DND-41 (cell line): Measurements from ENCODE around the gene RPS26.

Experiments used
- ATAC-seq: fragments of 200-7000 bp; cut with Tn5 transposase; 3 replicates; pipeline ENCODE4 v1.9.1; 2021; ENCODE audit warnings: low read depth; ENCODE audit not compliant: insufficient read depth
- DNase-seq: peaks from one replicate; pipeline ENCODE4 v3.0.0-alpha.2; 2020
- H2AFZ ChIP-seq: 2 replicates; pipeline ENCODE4 v1.6.0; 2012; ENCODE audit warnings: low read depth, low read length
- H3K27ac ChIP-seq: 2 replicates; pipeline ENCODE4 v1.5.1; 2012; ENCODE audit warnings: low read length, inconsistent platforms
- H3K27me3 ChIP-seq: fragments of 200-600 bp; sonication (generic); 2 replicates; pipeline ENCODE4 v1.6.0; 2012; ENCODE audit warnings: low read length, mild to moderate bottlenecking, inconsistent platforms; ENCODE audit not compliant: insufficient read depth, poor library complexity
- H3K36me3 ChIP-seq: 2 replicates; pipeline ENCODE4 v1.5.1; 2012; ENCODE audit warnings: low read length, inconsistent platforms; ENCODE audit not compliant: insufficient read depth
- H3K4me1 ChIP-seq: 2 replicates; pipeline ENCODE4 v1.5.1; 2012; ENCODE audit warnings: mild to moderate bottlenecking, low read length; ENCODE audit not compliant: insufficient read depth
- H3K4me2 ChIP-seq: 2 replicates; pipeline ENCODE4 v1.6.0; 2012; ENCODE audit warnings: mild to moderate bottlenecking, moderate library complexity, low read length, inconsistent platforms; ENCODE audit not compliant: insufficient read depth
- H3K4me3 ChIP-seq, 2 experiments: fragments of 200-600 bp in 1 of 2; shearing (Covaris generic) in 1 of 2; 2 replicates each; pipeline ENCODE4 v1.5.1; 2012 to 2016; ENCODE audit warnings: inconsistent platforms in 2 of 2, low read length in 2 of 2, mild to moderate bottlenecking in 2 of 2, low read depth in 1 of 2, moderate library complexity in 1 of 2
- H3K79me2 ChIP-seq: 2 replicates; pipeline ENCODE4 v1.6.0; 2012; ENCODE audit warnings: low read length, inconsistent platforms; ENCODE audit not compliant: insufficient read depth
- H3K9ac ChIP-seq: 2 replicates; pipeline ENCODE4 v1.6.0; 2012; ENCODE audit warnings: low read depth, mild to moderate bottlenecking, inconsistent platforms, low read length, moderate library complexity
- H3K9me3 ChIP-seq: 2 replicates; pipeline ENCODE4 v1.5.1; 2012; ENCODE audit warnings: low read length, moderate library complexity, mild to moderate bottlenecking, inconsistent platforms; ENCODE audit not compliant: insufficient read depth, severe bottlenecking
- H4K20me1 ChIP-seq: 2 replicates; pipeline ENCODE4 v1.6.0; 2012; ENCODE audit warnings: low read length; ENCODE audit not compliant: insufficient read depth
- CTCF ChIP-seq: IDR thresholded peaks from 2 replicates; pipeline ENCODE4 v1.5.1; 2012; ENCODE audit warnings: borderline replicate concordance, low read length, moderate library complexity, mild to moderate bottlenecking; ENCODE audit not compliant: poor library complexity, severe bottlenecking; ENCODE audit errors: extremely low read depth
- EZH2 ChIP-seq: IDR thresholded peaks from 3 replicates; pipeline ENCODE4 v1.6.1; 2012; ENCODE audit warnings: borderline replicate concordance, low read depth, mild to moderate bottlenecking, moderate library complexity, low read length, inconsistent platforms; ENCODE audit not compliant: severe bottlenecking

The RPS26 gene

GRCh38 chr12:56041552-56042429 lies at the start of gene RPS26:
TSS of gene RPS26 (plus strand) at chr12:56041918. CDS start at chr12:56042167, 249 bp downstream.
- Histone ChIP-seq H3K9ac (peak within 1 kb of the TSS; percentile 74), H3K4me2 (peak within 1 kb of the TSS; percentile 93), H3K9me3 (no peaks in the 10 kb centered on the region), H3K4me1 (peaks cover 28% of the 10 kb centered on the region), H2AFZ (peak within 1 kb of the TSS; percentile 99), H3K36me3 (peaks cover 34% of the 10 kb centered on the region), H3K4me3 (peak within 1 kb of the TSS; percentile 76 to 81), H3K79me2 (peaks cover 31% of the 10 kb centered on the region), H4K20me1 (peaks cover 16% of the 10 kb centered on the region), H3K27ac (peak within 1 kb of the TSS; percentile 100), H3K27me3 (no peaks in the 10 kb centered on the region)
- ATAC-seq (peak; percentile 94), DNase-seq (peak; percentile 98)
- TF ChIP-seq CTCF (peak; percentile 73), EZH2 (no peak)

GRCh38 chr12:55993230-55993853 lies 48.4 kb upstream of the RPS26 start:
- H3K9me3 ChIP-seq = no peaks in the 10 kb centered on the region

GRCh38 chr12:55995366-55995765 lies 46.4 kb upstream of the RPS26 start:
- Histone ChIP-seq H3K4me2 (no peak overlapping the region), H3K79me2 (no peaks in the 10 kb centered on the region), H3K9me3 (no peaks in the 10 kb centered on the region), H3K27me3 (no peaks in the 10 kb centered on the region), H3K27ac (no peak overlapping the region), H3K9ac (no peak overlapping the region), H3K4me1 (no peaks in the 10 kb centered on the region), H3K36me3 (peaks cover 36% of the 10 kb centered on the region), H3K4me3 (no peak overlapping the region), H2AFZ (no peak overlapping the region), H4K20me1 (no peaks in the 10 kb centered on the region)
- no peak for DNase-seq
- TF ChIP-seq CTCF (no peak), EZH2 (no peak)
- ATAC-seq = no peak

More at GRCh38 chr12:55993230-55993853, 48.4 kb upstream of the RPS26 start:
- DNase-seq (no peak), ATAC-seq (no peak)
- Histone ChIP-seq H3K27ac (no peak overlapping the region), H3K4me1 (no peaks in the 10 kb centered on the region), H3K4me2 (no peak overlapping the region), H3K9ac (no peak overlapping the region), H2AFZ (no peak overlapping the region), H3K27me3 (no peaks in the 10 kb centered on the region), H3K36me3 (peaks cover 52% of the 10 kb centered on the region), H4K20me1 (no peaks in the 10 kb centered on the region), H3K79me2 (no peaks in the 10 kb centered on the region), H3K4me3 (no peak overlapping the region)
- no peak for TF ChIP-seq CTCF
- no peak for TF ChIP-seq EZH2
